PC-9 (cell line): Measurements from ENCODE around the gene FBXL5. TPM values are rescaled to one million over a fixed set of nuclear protein-coding genes. Genes with fewer than 3 reads are reported as not detected.

Source experiments
- BruUV-seq: library from RNA; stranded (reverse); fragments of 400-500 nt; replicated peaks from 2 replicates; lab custom pipeline; 2021; lab: Mats Ljungman, UMichigan
- CTCF ChIA-PET: fragments of 300-600 bp; sonication (Branson Sonifier 250); formaldehyde crosslinking; loops from one replicate; lab custom pipeline; 2022; ENCODE audit warnings: antibody characterized with exemption; lab: Charles Lee
- POLR2A ChIA-PET: fragments of 300-600 bp; sonication (Branson Sonifier 250); formaldehyde crosslinking; loops from one replicate; lab custom pipeline; 2022; ENCODE audit warnings: antibody characterized with exemption; ENCODE audit not compliant: unreplicated experiment; lab: Charles Lee
- DNase-seq, 2 experiments: peaks; one replicate each; pipeline versions ENCODE4 v3.0.0 to v3.0.0-alpha.2; 2015 to 2022; ENCODE audit warnings: mixed read lengths in 1 of 2
- H2AFZ ChIP-seq: fragments of 200-600 bp; sonication (generic); 2 replicates; pipeline ENCODE4 v1.8.1; 2017; ENCODE audit warnings: antibody characterized with exemption
- H3F3A ChIP-seq: fragments of 200-600 bp; sonication (generic); 2 replicates; pipeline ENCODE4 v1.8.1; 2017; ENCODE audit warnings: antibody characterized with exemption, mild to moderate bottlenecking, low read depth; ENCODE audit not compliant: insufficient read depth
- H3K27ac ChIP-seq: fragments of 200-600 bp; sonication (generic); 2 replicates; pipeline ENCODE4 v1.6.1; 2016; ENCODE audit warnings: mixed run types
- H3K27me3 ChIP-seq: fragments of 200-600 bp; sonication (generic); 2 replicates; pipeline ENCODE4 v1.6.1; 2016; ENCODE audit warnings: low read depth, mixed run types; ENCODE audit not compliant: insufficient read depth
- H3K36me3 ChIP-seq: fragments of 200-600 bp; sonication (generic); 2 replicates; pipeline ENCODE4 v1.6.1; 2016; ENCODE audit warnings: low read depth, mixed run types
- H3K4me1 ChIP-seq: fragments of 200-600 bp; sonication (generic); replicated peaks from 2 replicates; pipeline ENCODE4 v1.6.1; 2016; ENCODE audit warnings: mixed run types; ENCODE audit not compliant: insufficient read depth
- H3K4me2 ChIP-seq: fragments of 200-600 bp; sonication (generic); 2 replicates; pipeline ENCODE4 v1.6.1; 2017; ENCODE audit warnings: mixed run types
- H3K4me3 ChIP-seq: fragments of 200-600 bp; sonication (generic); 2 replicates; pipeline ENCODE4 v1.6.1; 2016; ENCODE audit warnings: mixed run types
- H3K79me2 ChIP-seq: fragments of 200-600 bp; sonication (generic); 2 replicates; pipeline ENCODE4 v1.6.1; 2017; ENCODE audit warnings: low read depth, mixed run types
- H3K9me2 ChIP-seq: fragments of 200-600 bp; sonication (generic); 2 replicates; pipeline ENCODE4 v1.8.1; 2017; ENCODE audit warnings: mild to moderate bottlenecking; ENCODE audit not compliant: insufficient read depth
- H3K9me3 ChIP-seq: fragments of 200-600 bp; sonication (generic); 2 replicates; pipeline ENCODE4 v1.8.1; 2016; ENCODE audit warnings: low read depth; ENCODE audit not compliant: insufficient read depth
- H4K20me1 ChIP-seq: fragments of 200-600 bp; sonication (generic); 2 replicates; pipeline ENCODE4 v1.8.1; 2017; ENCODE audit not compliant: insufficient read depth
- EZH2 ChIP-seq: fragments of 200-600 bp; sonication (generic); IDR thresholded peaks from 2 replicates; pipeline ENCODE4 v1.8.0; 2017; ENCODE audit warnings: antibody characterized with exemption, low read depth
- intact Hi-C: fragments of 100-400 bp; cut with micrococcal nuclease; formaldehyde crosslinking; loops from one replicate; pipeline ENCODE4 v1.10.0; 2022; ENCODE audit not compliant: unreplicated experiment
- total RNA-seq: library from RNA; stranded (reverse); gene quantifications from 2 replicates; pipeline ENCODE4 v1.2.3, GENCODE V29; 2021
- TF ChIP-seq, protein P1 (sequence below): fragments of 200-600 bp; sonication (generic); conservative IDR thresholded peaks from 2 replicates; pipeline ENCODE4 v1.6.1; 2017; ENCODE audit warnings: mixed run types, antibody characterized with exemption, mild to moderate bottlenecking, moderate library complexity

Gene FBXL5
- total RNA-seq, 1 experiment from 2014 or later: 40.7 TPM

DNA sequence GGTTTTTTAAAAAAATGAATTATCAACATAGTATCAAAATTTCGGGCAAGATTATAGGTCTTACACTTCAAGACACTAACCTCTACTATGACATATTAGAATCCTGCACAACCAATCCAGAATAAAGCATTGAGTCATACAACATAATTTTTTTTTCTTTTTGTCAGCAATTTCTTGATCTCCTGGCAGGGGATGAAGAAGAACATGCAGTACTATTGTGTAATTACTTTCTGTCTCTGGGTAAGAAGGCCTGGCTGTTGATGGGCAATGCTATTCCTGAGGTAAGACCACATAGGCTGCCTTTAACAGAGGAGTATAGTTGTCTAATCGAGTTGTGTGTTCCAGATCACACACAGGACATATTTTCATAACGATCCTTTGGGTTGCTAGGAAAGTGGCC lies 67.5 kb downstream of the FBXL5 start:
- intact Hi-C loops: no loop called here
- Histone ChIP-seq H3K4me1 (no peaks in the 10 kb centered on the region), H4K20me1 (no peaks in the 10 kb centered on the region), H3K4me3 (no peak overlapping the region), H3K79me2 (no peaks in the 10 kb centered on the region), H3K9me3 (no peaks in the 10 kb centered on the region), H3K27me3 (no peaks in the 10 kb centered on the region), H3K4me2 (no peak overlapping the region), H3F3A (no peaks in the 10 kb centered on the region), H2AFZ (no peak overlapping the region), H3K9me2 (no peaks in the 10 kb centered on the region), H3K36me3 (no peaks in the 10 kb centered on the region), H3K27ac (no peak overlapping the region)
- no TSS peak for BruUV-seq
- POLR2A ChIA-PET: no interaction called here
- CTCF ChIA-PET: no interaction called here
- DNase-seq: no peak
- TF ChIP-seq EZH2: no peak
- TF ChIP-seq, protein P1, sequence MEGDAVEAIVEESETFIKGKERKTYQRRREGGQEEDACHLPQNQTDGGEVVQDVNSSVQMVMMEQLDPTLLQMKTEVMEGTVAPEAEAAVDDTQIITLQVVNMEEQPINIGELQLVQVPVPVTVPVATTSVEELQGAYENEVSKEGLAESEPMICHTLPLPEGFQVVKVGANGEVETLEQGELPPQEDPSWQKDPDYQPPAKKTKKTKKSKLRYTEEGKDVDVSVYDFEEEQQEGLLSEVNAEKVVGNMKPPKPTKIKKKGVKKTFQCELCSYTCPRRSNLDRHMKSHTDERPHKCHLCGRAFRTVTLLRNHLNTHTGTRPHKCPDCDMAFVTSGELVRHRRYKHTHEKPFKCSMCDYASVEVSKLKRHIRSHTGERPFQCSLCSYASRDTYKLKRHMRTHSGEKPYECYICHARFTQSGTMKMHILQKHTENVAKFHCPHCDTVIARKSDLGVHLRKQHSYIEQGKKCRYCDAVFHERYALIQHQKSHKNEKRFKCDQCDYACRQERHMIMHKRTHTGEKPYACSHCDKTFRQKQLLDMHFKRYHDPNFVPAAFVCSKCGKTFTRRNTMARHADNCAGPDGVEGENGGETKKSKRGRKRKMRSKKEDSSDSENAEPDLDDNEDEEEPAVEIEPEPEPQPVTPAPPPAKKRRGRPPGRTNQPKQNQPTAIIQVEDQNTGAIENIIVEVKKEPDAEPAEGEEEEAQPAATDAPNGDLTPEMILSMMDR: no peak

- ChIA-PET POLR2A (no interaction called here), CTCF (interaction anchor here (0.5 kb wide), 1 partner anchor 89 kb away, joined by 5 read pairs; no protein-coding TSS in a partner anchor)
- Histone ChIP-seq H4K20me1 (no peaks in the 10 kb centered on the region), H3K36me3 (no peaks in the 10 kb centered on the region), H3K79me2 (no peaks in the 10 kb centered on the region), H3K9me3 (no peaks in the 10 kb centered on the region), H3K4me2 (no peak overlapping the region), H3K27ac (no peak overlapping the region), H3K27me3 (no peaks in the 10 kb centered on the region), H3K4me3 (no peak overlapping the region), H2AFZ (no peak overlapping the region), H3K9me2 (no peaks in the 10 kb centered on the region), H3F3A (no peaks in the 10 kb centered on the region), H3K4me1 (no peaks in the 10 kb centered on the region)
- intact Hi-C loops: no loop called here
- no TSS peak for BruUV-seq
- DNase-seq: no peak
- TF ChIP-seq, protein P1: no peak
- TF ChIP-seq EZH2: no peak
These were observed 69.1 kb downstream of the FBXL5 start for GRCh38 chr4:15586066-15586465.

DNA sequence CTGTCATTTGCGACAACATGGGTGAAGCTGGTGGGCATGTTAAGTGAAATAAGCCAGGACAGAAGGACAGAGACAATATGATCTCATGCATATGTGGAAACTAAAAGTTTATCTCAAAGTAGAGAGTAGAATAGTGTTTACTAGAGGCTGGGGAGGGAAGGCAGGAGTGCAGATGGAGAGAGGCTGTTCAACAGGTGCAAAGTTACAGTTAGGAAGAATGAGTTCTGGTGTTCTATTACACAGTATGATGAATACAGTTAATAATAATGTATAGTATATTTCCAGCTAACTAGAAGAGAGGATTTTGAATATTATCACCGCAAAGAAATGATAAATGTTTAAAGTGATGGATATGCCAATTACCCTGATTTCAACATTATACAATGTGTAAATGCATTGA lies 69.8 kb downstream of the FBXL5 start:
- BruUV-seq: no TSS peak
- POLR2A ChIA-PET: no interaction called here
- Histone ChIP-seq H2AFZ (no peak overlapping the region), H3F3A (no peaks in the 10 kb centered on the region), H3K4me1 (no peaks in the 10 kb centered on the region), H3K9me3 (no peaks in the 10 kb centered on the region), H3K79me2 (no peaks in the 10 kb centered on the region), H3K36me3 (no peaks in the 10 kb centered on the region), H3K4me3 (no peak overlapping the region), H4K20me1 (no peaks in the 10 kb centered on the region), H3K27ac (no peak overlapping the region), H3K9me2 (no peaks in the 10 kb centered on the region), H3K27me3 (no peaks in the 10 kb centered on the region), H3K4me2 (no peak overlapping the region)
- TF ChIP-seq, protein P1: no peak
- no peak for TF ChIP-seq EZH2
- CTCF ChIA-PET: interaction anchor here (0.5 kb wide), 1 partner anchor 90 kb away, joined by 5 read pairs; no protein-coding TSS in a partner anchor
- no peak for DNase-seq
- intact Hi-C loops: no loop called here
